ENCODE measurements around the gene EFHD2. TPM values are rescaled to one million over a fixed set of nuclear protein-coding genes. Genes with fewer than 3 reads are reported as not detected.

The EFHD2 gene
- total RNA-seq, 1 donor from 2014 or later = 19.5 TPM

DNA sequence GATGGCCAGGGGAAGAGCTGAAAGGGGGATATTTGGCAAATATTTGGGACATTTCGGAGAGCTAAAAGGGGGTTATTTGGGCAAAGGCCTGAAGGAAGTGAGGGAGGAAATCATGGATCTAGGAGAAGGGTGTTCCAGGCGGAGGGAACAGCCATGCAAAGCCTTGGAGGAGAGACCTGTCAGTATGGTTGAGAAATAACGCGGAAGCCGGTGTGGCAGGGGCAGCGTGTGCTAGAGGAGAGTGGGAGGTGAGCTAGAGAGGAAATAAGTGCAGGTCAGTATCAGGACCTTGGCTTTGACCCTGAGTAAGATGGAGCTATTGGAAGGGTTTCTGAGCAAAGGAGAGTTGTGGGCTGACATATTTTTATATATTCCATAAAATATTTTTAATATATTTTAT, 31.6 kb downstream of the EFHD2 start:
- H3K4me1 Mint-ChIP-seq (ENCODE audit: unreplicated experiment) = peaks cover 5% of the 10 kb centered on the region
- no peak for TF ChIP-seq CTCF (conservative IDR thresholded peaks at IDR 0.05)
- H3K27ac Mint-ChIP-seq = no peak overlapping the region
- H3K36me3 Mint-ChIP-seq = no peaks in the 10 kb centered on the region
- no peaks in the 10 kb centered on the region for H3K9me3 Mint-ChIP-seq
- H3K4me3 Mint-ChIP-seq = no peak overlapping the region
- DNase-seq (ENCODE audit: extremely low spot score, unreplicated experiment) = no peak
- no peaks in the 10 kb centered on the region for H3K27me3 Mint-ChIP-seq

DNA sequence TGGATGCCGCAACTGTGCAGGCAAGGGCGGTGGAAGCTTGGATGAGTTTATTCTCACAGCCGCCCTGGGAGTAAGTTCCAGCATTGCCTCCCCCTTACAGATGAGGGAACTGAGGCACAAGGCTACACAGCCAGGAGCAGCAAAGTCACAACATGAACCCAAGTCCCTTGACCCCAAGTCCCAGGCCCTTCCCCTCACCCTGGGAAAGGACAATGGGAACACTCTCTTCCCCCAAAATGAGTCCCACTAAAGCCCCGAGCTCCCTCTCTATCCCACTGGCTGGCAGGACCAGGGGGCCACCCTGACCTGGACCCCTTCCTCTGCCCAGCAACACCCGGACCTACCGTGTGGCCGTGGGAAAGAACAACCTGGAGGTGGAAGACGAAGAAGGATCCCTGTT, 32.4 kb downstream of the EFHD2 start:
- TF ChIP-seq CTCF (conservative IDR thresholded peaks at IDR 0.05) = no peak
- DNase-seq (ENCODE audit: extremely low spot score, unreplicated experiment) = no peak
- no peak overlapping the region for H3K4me3 Mint-ChIP-seq
- H3K9me3 Mint-ChIP-seq = no peaks in the 10 kb centered on the region
- no peak overlapping the region for H3K27ac Mint-ChIP-seq
- H3K36me3 Mint-ChIP-seq = no peaks in the 10 kb centered on the region
- peaks cover 5% of the 10 kb centered on the region for H3K4me1 Mint-ChIP-seq (ENCODE audit: unreplicated experiment)
- no peaks in the 10 kb centered on the region for H3K27me3 Mint-ChIP-seq

GRCh38 chr1:15442759-15443158, 33.1 kb downstream of the EFHD2 start:
- Mint-ChIP-seq H3K36me3 (no peaks in the 10 kb centered on the region), H3K4me1 (ENCODE audit: unreplicated experiment) (peaks cover 5% of the 10 kb centered on the region), H3K27me3 (no peaks in the 10 kb centered on the region), H3K9me3 (no peaks in the 10 kb centered on the region), H3K27ac (no peak overlapping the region), H3K4me3 (no peak overlapping the region)
- DNase-seq (ENCODE audit: extremely low spot score, unreplicated experiment) = no peak
- no peak for TF ChIP-seq CTCF (conservative IDR thresholded peaks at IDR 0.05)

- Mint-ChIP-seq H3K9me3 (no peaks in the 10 kb centered on the region), H3K27me3 (no peaks in the 10 kb centered on the region), H3K4me1 (ENCODE audit: unreplicated experiment) (peaks cover 5% of the 10 kb centered on the region), H3K36me3 (no peaks in the 10 kb centered on the region), H3K4me3 (no peak overlapping the region), H3K27ac (no peak overlapping the region)
- no peak for DNase-seq (ENCODE audit: extremely low spot score, unreplicated experiment)
- TF ChIP-seq CTCF (conservative IDR thresholded peaks at IDR 0.05) = no peak
Observed at GRCh38 chr1:15443281-15443680, 33.6 kb downstream of the EFHD2 start.

DNA sequence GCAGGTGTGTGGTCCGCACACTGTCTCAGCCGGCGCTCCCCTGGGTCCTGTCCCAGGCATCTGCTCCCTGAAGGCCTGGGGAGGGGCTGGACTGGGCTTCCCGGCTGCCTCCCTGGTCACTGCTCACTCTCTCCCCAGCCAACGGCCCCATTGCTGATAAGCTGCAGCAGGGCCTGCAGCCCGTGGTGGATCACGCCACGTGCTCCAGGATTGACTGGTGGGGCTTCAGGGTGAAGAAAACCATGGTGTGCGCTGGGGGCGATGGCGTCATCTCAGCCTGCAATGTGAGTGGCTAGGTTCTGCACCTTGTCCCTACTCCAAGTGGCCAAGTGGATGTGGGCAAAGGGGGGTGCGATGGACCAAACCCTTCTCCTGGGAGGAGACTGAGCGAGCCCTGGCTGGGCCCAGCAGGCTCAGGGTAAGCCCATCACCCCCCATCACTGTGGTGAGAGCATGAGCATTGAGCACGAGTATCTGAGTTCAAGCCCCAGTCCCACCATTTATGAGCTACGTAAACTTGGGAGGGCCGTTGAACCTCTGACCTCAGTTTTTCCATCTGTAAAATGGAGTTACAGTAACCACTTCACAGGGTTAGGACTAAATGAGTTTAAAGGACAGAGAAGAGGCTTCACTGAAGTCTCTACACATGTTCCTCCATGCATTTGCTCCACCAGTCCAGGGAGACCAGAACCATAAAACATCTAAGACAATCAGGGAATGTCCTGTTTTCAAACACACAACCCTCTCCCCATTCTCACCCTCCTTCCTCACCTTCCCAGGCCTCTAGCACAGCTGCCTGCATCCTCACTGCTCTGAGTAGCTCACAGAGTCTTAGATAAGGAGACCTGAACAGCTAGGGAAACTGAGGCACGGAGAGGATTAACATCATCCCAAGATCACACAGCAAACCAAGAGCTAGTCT, 35.0 kb downstream of the EFHD2 start:
- H3K27ac Mint-ChIP-seq = no peak overlapping the region
- TF ChIP-seq CTCF (conservative IDR thresholded peaks at IDR 0.05) = no peak
- peaks cover 5% of the 10 kb centered on the region for H3K4me1 Mint-ChIP-seq (ENCODE audit: unreplicated experiment)
- H3K36me3 Mint-ChIP-seq = no peaks in the 10 kb centered on the region
- no peak for DNase-seq (ENCODE audit: extremely low spot score, unreplicated experiment)
- H3K27me3 Mint-ChIP-seq = no peaks in the 10 kb centered on the region
- H3K4me3 Mint-ChIP-seq = no peak overlapping the region
- H3K9me3 Mint-ChIP-seq = no peaks in the 10 kb centered on the region

Data from type B pancreatic cell (in vitro differentiated cells).